Measurements from ENCODE around the gene FKBP1B.

DNA sequence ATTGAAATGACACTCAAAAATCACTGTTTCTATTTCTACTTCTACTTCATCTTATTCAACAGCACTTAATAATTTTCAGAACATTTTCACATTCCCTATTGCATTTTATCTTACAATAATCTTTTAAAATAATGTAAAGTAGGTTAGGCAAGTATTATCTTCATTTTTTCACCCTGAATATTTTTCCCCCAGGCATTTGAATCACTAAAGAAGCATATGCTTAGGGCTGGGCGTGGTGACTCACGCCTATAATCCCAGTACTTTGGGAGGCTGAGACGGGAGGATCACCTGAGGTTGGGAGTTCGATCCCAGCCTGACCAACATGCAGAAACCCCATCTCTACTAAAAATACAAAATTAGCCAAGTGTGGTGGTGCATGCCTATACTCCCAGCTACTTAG is 9.0 kb upstream of the FKBP1B start:
- TF ChIP-seq CTCF (IDR thresholded peaks at IDR 0.05): no peak
- TF ChIP-seq, protein P1, sequence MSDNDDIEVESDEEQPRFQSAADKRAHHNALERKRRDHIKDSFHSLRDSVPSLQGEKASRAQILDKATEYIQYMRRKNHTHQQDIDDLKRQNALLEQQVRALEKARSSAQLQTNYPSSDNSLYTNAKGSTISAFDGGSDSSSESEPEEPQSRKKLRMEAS (IDR thresholded peaks at IDR 0.05): no peak
- no peak for TF ChIP-seq MAFK (IDR thresholded peaks at IDR 0.05; ENCODE audit: partially characterized antibody)
- TF ChIP-seq NR3C1 (IDR thresholded peaks at IDR 0.05): no peak

Measured in A549 (cell line).